ENCODE data around the gene PRR16.
A peak's percentile ranks its signal among the peaks of the same experiment; 100 is the strongest.

- TF ChIP-seq CTCF (conservative IDR thresholded peaks at IDR 0.05; ENCODE audit: low read depth in 2 of 2), result peak; percentile 65 to 72
- no peak for TF ChIP-seq NANOG (IDR thresholded peaks at IDR 0.05; ENCODE audit: borderline replicate concordance)
- TF ChIP-seq REST (IDR thresholded peaks at IDR 0.05; ENCODE audit: unreplicated experiment), result no peak
- no peak for TF ChIP-seq POLR2AphosphoS5 (IDR thresholded peaks at IDR 0.05; ENCODE audit: low read depth)
- no peak for TF ChIP-seq CREB1 (CRISPR knock-in tag; IDR thresholded peaks at IDR 0.05; ENCODE audit: low read depth)
- no peak for TF ChIP-seq EZH2phosphoT487 (IDR thresholded peaks at IDR 0.05; ENCODE audit: unreplicated experiment)
- no peak for TF ChIP-seq EZH2 (IDR thresholded peaks at IDR 0.05; ENCODE audit: low read depth, unreplicated experiment)
- TF ChIP-seq JUNB (IDR thresholded peaks at IDR 0.05; ENCODE audit: unreplicated experiment), result no peak
- no peak for TF ChIP-seq ZNF462 (CRISPR knock-in tag; IDR thresholded peaks at IDR 0.05)
- no peak for TF ChIP-seq STAT1 (IDR thresholded peaks at IDR 0.05; ENCODE audit: unreplicated experiment)
Observed at GRCh38 chr5:120532835-120533234, 68.7 kb downstream of the PRR16 start.

All from GM23338 (cell line).